SW 1271 (cell line): Measurements from ENCODE around the gene TLCD2.
"Not testable (repeated sequence)": the region's sequence is repeated elsewhere in the genome, so short reads cannot be mapped to it uniquely, and the experiment has no call there.

Experiments
- DNase-seq, 2 experiments: peaks; one replicate each; lab custom pipeline; 2025; lab: John Stamatoyannopoulos, UW

Gene TLCD2

GRCh38 chr17:1716076-1716911 lies 6.1 kb upstream of the TLCD2 start:
- peak; percentile 99 for DNase-seq

- no peak for DNase-seq
Observed at GRCh38 chr17:1715803-1716075, 5.6 kb upstream of the TLCD2 start.

GRCh38 chr17:1714980-1715802 lies 5.0 kb upstream of the TLCD2 start:
- DNase-seq, result peak; percentile 67 to 84

- DNase-seq, result peak; percentile 90 to 94
Observed at GRCh38 chr17:1714427-1714979, 4.3 kb upstream of the TLCD2 start.

GRCh38 chr17:1713878-1714426 lies 3.8 kb upstream of the TLCD2 start:
- peak in 1 of 2 experiments; percentile 68 for DNase-seq

- DNase-seq, result no peak
Observed at GRCh38 chr17:1713160-1713877, 3.1 kb upstream of the TLCD2 start.

- no peak for DNase-seq
Observed at GRCh38 chr17:1712271-1712670, 2.1 kb upstream of the TLCD2 start.

GRCh38 chr17:1711804-1712203 lies 1.6 kb upstream of the TLCD2 start:
- DNase-seq, result no peak

GRCh38 chr17:1710807-1711553 lies 803 bp upstream of the TLCD2 start:
- DNase-seq, result no peak

GRCh38 chr17:1709403-1709951 lies 700 bp downstream of the TLCD2 start:
- DNase-seq, result no peak

GRCh38 chr17:1708791-1709346 lies 1.3 kb downstream of the TLCD2 start:
- not testable (repeated sequence) for DNase-seq

GRCh38 chr17:1707107-1707506 lies 3.1 kb downstream of the TLCD2 start:
- no peak for DNase-seq

GRCh38 chr17:1705004-1705403 lies 5.2 kb downstream of the TLCD2 start:
- no peak for DNase-seq

- DNase-seq, result no peak
Observed at GRCh38 chr17:1703063-1703462, 7.1 kb downstream of the TLCD2 start.

GRCh38 chr17:1699891-1700290 lies 10.3 kb downstream of the TLCD2 start:
- not testable (repeated sequence) for DNase-seq

- DNase-seq, result no peak
Observed at GRCh38 chr17:1697681-1698080, 12.5 kb downstream of the TLCD2 start.

GRCh38 chr17:1695365-1695764 lies 14.8 kb downstream of the TLCD2 start:
- DNase-seq, result no peak

GRCh38 chr17:1693339-1693738 lies 16.8 kb downstream of the TLCD2 start:
- no peak for DNase-seq

GRCh38 chr17:1690544-1691221 lies 19.5 kb downstream of the TLCD2 start:
- DNase-seq, result no peak

GRCh38 chr17:1688405-1688804 lies 21.8 kb downstream of the TLCD2 start:
- not testable (repeated sequence) for DNase-seq
